UCSD-AML1 (cell line): ENCODE data around the gene DNAH6.
A peak's percentile ranks its signal among the peaks of the same experiment; 100 is the strongest.
"Not testable (repeated sequence)": the region's sequence is repeated elsewhere in the genome, so short reads cannot be mapped to it uniquely, and the experiment has no call there.

Experiments used
- DNase-seq: peaks from one replicate; lab custom pipeline; 2025; ENCODE audit not compliant: unreplicated experiment; lab: John Stamatoyannopoulos, UW

Gene DNAH6, protein sequence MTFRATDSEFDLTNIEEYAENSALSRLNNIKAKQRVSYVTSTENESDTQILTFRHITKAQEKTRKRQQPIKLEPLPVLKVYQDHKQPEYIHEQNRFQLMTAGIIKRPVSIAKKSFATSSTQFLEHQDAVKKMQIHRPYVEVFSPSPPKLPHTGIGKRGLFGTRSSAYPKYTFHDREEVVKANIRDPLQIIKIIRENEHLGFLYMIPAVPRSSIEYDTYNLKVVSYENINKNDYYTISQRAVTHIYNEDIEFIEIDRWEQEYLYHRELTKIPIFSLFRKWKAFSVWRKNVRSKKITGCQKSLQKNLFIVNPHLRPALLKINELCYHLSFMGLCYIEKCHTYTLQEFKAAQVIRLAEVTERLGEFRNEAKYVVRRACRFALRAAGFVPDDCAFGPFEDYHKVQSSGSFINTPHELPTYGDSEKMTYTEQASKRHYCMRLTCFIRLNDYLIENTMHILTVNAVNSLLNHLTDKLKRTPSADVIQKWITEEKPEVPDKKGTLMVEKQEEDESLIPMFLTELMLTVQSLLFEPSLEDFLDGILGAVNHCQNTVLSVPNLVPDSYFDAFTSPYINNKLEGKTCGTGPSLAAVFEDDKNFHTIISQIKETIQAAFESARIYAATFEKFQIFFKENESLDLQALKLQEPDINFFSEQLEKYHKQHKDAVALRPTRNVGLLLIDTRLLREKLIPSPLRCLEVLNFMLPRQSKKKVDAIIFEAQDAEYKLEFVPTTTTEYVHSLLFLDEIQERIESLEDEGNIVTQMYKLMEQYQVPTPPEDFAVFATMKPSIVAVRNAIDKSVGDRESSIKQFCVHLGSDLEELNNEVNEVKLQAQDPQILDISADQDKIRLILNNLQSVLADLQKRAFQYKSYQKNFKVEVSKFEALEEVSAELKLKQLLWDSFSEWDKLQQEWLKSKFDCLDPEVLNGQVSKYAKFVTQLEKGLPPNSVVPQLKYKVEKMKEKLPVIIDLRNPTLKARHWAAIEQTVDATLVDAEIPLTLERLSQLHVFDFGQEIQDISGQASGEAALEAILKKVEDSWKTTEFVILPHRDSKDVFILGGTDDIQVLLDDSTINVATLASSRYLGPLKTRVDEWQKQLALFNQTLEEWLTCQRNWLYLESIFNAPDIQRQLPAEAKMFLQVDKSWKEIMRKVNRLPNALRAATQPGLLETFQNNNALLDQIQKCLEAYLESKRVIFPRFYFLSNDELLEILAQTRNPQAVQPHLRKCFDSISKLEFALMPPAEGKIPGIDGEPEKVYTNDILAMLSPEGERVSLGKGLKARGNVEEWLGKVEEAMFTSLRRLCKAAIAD (N-terminal part only)

DNA sequence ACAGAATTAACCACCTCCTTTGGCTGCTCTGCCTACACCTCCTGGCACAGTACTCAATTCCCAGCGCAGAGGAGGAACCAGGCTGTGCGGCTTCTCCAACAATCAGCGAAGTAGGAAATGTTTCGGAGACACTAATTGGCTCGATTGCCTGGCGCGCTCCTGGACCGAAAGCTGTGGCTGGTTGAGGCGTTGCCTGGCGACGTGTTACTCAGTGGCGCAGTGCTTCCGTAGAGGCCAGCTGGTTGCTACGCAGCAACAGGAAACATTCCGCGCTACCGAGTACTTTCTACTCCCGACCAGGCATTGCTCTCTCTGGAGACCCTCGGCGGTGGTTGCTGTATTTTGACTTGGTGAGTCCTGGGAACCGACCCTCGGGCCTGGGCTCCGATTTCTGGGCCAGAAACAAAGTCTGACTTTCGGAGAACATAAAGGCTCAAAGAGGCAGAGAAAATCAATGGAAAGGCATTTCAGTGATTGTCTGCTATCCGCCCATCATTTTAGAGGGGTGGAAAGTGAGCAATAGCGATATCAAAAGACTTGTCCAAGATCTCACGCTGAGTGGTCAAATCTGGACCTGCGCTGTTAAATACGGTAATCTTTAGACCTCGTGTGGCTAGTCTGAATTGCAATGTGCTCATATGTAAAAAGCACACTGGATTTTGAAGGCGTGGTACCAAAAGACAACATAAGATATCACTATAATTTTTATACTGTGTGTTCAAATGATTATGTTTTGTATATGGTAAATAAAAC, at the start of gene DNAH6:
Gene DNAH6 (plus strand): TSS at position 265 of the 753 bp plus-strand sequence. CDS start 1,329 bp downstream, outside the sequence.
- DNase-seq: peak; percentile 41

DNA sequence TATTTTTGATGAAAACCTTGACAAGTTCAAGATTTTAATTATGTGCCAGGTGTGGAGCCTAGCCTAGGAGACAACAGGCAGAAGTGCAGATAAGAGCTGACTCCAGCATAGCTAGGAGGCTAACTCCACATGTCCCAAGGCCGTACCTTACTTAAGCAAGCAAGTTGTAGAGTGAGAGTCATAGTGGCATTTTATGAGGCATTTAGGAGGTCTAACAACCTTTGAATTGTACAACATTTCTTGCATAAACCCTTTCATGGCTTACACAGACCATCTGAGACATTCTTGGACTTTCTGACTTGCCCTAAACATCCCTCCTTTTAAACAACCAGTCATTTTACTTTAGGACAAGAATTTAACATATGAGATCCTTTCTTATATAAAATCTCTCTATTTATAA, 48.9 kb upstream of the DNAH6 start:
- DNase-seq: no peak

DNA sequence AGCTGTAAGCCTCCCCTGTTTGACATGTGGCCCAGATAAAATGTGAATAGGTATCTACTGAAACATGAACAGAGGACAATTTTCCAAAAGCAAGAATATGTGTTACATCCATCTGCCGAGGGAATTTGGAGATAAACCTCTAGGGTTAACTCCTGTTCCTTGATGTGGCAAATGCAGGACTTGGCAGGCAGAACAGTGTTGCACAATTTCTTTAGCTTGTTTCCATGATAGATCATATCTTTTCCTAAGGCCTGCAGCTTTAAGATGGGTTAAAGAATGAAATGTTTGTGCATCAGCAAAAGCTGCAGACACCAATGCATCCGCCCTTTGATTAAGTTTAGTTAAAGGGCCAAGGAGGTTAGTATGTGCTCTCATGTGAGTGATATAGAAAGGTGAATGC, 43.9 kb upstream of the DNAH6 start:
- DNase-seq: not testable (repeated sequence)

DNA sequence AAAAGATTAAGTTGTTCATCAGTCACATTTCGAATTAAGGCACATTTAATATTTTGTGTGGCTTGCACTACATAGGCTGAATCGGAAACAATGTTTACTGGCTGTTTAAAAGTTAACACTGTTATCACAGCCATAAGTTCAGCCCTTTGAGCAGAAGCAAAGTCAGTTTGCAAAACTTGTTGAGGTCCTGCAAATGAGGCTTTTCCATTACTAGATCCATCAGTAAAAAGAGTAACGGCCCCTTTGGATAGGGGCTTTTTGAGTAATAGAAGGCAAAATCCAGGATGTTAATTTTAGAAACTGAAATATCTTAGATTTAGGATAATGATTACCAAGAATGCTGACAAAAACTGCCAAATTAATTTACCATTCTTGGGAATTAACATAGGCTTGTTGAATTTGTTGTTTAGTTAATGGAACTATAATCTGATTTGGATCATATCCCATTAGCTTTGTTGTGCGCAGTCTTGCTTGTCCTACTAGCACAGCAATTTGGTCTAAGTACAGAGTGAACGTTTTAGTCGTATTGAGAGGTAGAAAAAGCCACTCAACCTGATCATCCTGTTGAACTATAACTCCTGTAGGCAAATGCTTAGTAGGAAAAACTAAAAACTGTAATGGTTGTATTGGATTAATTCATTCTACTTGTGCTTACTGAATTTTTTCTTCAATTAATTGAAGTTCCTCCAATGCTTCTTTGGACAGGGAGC, 43.3 kb upstream of the DNAH6 start:
- DNase-seq: no peak

DNA sequence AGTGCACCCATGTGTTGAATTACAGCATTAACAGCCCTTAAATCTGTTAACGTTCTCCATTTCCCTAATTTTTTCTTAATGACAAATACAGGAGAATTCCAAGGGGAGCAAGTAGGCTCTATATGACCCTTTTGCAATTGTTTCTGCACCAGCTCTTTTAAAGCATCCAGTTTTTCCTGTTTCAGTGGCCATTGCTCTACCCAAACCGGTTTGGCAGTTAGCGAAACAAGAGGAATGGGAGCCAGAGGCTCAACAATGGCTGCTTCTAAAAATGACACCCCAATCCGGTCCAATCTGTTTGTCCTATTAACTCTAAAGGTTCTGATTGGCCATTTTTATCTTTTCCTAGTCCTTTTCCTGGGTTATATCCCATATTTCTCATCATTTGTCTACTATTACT, 42.1 kb upstream of the DNAH6 start:
- no peak for DNase-seq

DNA sequence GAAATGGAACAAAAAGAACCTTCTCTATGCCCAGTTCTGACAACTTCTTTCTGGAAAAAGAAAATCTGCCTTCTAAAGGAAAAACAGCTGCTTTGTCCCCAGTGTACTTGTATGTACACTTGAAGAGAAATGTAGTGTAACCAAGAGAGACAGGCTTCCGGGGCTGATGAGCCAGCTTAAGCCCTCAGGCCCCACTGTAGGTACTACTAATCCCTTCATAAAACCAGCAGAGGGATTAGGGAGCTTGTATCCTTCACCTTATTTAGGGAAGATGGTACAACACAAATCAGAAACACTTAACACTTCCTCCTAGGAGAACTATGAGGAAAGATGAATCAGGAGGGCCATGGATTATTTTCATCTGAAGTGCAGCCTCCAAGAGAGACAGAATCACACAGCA, 38.4 kb upstream of the DNAH6 start:
- DNase-seq: no peak

DNA sequence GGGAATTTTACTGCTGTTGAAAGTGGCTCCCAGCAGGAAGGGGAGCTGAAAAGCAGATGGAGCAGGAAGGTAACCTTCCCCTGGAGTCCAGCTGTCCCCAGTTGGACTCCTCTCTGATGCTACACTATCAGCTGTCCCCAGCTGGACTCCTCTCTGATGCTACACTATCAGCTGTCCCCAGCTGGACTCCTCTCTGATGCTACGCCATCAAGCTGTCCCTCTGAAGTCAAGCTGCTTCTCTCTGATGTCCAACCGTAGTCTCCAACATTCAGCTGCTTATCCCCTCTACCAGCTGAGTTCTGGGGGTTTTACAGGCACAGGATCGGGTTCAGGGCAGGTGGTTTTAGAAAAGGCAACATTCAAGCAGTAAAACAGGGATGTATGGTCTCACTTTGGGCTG, 37.4 kb upstream of the DNAH6 start:
- DNase-seq: no peak

DNA sequence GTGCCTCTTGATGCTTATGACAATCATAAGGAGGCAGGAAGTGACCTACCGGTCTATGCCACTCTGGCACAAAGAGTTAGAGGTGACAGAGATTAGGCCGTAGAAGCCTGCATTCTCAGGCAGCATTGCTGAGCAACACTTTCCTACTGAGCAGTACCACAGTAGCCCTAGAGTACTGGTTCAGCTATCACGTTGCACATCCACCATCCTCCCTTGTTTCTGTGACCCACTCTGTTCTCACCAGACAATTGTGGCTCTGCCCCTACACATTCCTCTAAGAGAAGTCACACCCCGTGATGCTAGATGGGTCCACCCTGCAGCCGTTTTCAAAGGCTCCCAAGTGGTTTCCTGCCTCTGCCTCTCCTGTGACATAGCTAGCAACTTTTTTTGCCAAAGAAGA, 34.6 kb upstream of the DNAH6 start:
- DNase-seq: no peak

DNA sequence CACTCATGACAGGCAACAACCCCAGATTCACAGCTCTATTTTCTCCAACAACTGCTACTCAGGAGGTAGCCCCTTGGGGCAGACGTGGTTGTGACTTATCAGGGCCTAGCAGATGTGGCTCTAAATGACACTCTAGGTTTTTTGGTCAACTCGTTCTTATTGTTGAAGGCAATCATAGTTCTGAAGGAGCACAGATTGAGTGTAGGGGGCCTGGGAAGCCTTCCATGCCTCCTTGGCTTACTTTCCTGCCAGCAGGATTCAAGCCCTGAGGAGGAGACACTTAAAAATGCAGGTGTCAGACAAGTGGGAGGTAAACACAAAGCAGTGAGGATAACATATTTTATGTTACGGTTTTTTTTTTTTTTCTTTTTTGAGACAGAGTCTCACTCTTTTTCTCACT, 33.7 kb upstream of the DNAH6 start:
- DNase-seq: no peak

DNA sequence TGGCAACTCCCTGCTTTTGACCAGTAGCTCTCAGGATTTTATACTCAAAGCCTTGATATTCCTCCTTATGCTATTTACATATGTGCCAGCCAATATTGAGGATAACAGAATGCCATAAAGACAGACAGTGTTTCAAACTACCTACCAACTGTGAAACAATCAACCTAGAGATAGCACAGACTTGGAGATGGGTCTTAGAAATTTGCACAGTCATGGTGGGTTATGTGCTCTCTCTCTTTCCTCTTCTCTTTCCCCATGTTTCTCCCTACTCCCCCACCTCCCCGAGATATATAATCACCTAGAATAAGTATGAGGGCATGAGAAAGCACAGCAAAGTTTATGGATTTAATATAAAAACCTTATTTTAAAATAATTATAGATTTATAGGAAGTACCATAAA, 33.0 kb upstream of the DNAH6 start:
- DNase-seq: no peak

DNA sequence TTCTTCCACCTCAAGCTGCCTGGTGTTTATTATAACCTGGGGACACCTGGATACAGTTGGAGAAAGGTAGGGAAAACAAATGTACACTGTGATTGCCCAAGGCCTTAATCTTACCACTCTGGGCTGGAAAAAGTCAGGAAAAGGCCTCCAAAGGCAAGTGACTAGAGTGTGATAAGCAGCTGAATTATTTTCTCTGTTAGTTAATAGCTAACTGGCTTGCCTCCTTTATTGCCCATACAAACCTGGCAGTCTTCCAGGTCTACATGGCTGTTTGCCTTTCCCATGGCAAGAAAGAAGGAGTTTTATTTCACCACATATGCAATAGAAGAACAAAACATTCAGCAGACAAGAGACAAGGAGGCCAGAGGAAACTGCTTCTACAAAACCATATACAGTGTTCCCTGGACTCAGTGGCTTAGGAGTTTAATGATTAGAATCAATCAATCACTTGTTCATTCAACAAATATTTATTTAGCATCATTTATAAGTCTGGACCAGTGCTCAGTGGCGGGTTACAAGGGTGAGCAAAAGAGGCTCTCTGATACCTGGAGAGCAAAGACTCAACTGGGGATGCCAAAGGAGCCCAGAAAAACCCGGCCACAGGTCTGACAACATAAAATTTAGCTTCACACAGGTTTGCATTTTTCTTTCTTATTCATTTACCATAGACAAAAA, 29.7 kb upstream of the DNAH6 start:
- no peak for DNase-seq

DNA sequence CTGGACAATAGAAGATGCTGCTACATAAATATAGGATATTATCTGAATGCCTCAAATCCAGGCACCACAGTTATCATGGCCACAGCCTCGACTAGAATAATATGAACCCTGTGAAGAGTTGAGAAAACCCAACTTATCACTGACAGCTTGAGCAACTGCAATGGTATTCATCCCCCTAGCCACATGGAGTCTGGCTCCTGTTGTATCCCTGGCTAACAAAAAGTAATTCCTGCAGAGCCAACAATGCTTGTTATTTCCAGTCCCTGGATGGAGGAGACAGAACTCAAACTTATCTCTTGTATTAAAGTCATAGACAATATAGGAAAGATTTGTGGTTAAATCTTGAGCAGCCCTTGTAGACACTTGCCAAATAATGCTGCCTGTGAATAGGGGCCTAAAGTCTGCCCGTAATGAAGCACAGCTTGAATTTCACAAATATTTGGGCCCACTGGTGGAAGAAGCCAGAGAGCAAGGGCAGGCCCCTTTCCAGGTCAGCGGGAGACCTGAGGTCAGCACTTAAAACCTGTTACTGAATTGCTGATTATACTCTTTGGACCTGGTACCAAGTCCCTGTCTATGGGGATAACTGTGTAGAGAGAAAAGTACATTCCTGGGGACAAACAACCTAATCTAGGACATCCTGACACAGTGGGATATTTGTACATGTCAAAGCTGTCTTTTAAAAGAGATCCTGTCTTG, 28.9 kb upstream of the DNAH6 start:
- DNase-seq: no peak

DNA sequence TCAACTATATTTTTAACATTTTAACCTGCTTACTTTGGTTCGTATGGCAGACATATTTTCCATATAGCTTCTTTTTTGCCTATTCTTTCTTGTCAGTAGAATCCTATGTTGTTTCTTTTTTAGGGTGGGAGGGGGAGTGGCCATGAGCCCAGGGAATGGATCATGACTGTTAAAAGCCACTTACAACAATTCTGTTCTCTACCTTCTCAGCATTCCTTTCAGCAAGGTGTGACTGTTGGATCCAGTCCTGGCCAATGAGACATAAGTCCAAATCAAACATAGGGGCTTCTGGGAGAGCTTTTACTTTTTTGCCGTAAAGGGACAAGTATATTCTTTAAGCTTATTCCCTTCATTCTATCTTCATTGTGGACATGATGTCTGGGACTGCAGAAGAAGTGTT, 25.0 kb upstream of the DNAH6 start:
- DNase-seq: no peak

DNA sequence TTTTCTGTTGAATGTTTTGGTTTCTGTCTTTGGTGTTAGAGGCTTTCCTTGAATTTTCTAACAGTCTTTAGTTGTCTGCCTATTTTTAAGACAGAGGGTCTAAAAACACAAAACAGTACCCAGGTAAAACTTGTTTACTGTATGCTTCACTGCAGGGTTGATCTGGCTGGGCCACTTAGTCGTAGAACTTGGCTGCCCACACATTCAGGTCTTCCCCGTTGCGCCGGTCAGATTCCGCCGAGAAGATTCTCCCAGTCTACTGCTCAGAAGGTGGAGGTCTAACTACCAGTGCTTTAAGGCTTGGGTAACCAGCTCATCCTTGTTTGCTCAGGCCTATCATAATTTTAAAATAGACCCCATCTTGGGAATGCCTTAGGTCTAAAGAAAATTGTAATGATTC, 24.6 kb upstream of the DNAH6 start:
- DNase-seq: no peak

DNA sequence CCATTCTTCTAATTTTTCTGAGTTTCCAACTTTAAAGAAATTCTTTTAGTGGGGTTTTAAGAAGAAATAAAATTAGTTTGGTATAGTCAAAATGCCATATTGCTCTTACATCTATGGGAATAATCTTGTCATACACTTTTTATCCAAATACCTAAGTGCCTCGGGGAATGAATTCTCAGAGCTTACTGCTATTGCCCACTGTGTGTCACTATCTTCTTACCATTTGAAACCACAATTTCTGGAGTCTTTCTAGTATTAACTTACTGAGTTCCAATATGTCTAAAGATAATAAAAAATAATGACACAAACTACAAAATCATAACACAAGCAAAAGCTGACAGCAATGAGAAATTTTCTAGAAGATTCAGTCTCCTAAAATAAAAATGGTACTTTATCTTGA, 23.7 kb upstream of the DNAH6 start:
- no peak for DNase-seq

DNA sequence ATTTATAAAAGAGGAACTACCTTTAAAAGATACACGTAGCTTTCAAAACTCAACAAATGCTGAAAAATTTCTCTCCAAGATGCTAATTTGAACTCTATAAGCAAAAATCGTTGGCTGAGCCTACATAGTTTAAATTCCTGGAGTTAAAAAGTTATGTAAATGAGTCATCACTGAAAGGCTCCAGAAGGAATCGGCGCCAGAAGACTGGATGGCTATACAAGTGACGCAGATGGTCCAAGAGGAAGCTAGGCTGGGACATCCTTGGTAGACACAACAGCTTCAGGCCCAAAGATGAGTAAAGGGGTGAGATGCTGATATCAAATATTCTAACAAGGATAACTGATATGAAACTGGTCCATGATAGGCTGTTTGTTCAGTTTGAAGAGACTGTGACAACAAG, 22.8 kb upstream of the DNAH6 start:
- no peak for DNase-seq

DNA sequence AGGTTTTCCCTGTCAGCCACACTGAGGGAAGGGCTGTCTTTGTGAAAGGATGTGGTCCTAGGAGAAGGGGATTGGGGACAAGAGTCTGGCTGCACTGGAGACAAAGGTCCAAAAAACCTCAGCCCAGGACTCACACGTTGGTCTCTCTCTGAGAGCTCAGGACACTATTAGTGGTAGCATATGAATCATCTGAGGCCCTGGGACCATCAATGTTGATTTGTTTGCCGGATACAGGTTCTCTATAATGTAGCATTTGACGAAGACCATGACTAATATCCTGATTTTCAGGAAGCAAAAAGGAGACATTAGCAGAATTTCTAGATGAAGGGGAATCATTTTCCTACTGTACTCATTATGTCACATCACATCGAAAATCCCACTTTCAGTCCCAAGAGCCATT, 22.2 kb upstream of the DNAH6 start:
- no peak for DNase-seq

DNA sequence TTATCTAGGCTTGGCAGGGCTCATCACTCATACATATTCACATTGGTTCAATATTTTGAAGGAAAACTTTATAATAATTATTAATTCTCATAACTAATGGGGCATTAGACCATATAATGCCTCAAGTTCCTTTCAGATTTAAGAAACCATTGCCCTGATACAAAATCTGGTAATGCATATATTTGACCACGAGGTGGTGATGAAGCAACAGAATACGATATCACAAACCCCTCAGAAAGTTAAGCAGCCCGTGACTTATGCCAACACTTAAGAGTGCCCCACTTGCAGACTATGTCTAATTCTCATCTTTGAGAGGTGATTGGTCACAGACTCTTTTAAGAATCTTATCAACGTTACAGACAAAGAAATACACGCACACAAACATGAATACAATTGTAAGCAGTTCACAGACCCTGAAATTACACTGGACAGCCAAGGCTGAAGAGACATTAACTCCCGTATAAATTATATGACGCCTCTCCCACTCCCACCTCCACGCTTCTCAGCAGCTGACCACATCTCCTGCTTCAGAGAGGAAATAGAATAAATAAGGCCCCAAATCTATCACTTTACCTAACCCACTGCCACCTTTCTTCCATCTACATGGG, 20.7 kb upstream of the DNAH6 start:
- DNase-seq: no peak
